Measurements from ENCODE around the gene GLS.
"Not testable (repeated sequence)": the region's sequence is repeated elsewhere in the genome, so short reads cannot be mapped to it uniquely, and the experiment has no call there.

Gene GLS

DNA sequence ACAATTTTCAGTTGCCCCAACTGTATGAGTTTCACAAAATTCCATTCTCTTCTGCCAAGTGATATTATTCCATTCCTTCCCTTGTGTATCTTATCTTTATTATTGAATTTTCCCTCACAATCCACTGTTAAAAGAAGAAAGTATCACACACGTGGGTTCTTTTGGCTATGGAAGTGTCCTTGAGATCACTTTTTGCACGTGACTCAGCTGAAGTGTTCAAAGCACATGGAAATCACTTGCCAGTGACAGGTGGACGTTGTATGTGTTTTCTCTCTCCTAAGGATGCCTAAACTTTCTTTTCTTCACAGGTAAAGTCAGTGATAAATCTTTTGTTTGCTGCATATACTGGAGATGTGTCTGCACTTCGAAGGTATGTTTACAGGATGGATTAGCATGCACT lies 72.6 kb downstream of the GLS start:
- H3K4me3 ChIP-seq (replicated peaks; ENCODE audit: insufficient read depth, low read length): no peak overlapping the region
- no peaks in the 10 kb centered on the region for H3K27me3 ChIP-seq (ENCODE audit: insufficient read depth, poor library complexity, severe bottlenecking)
- no peak overlapping the region for H3K27ac ChIP-seq (replicated peaks)
- TF ChIP-seq GABPA (IDR thresholded peaks at IDR 0.05; ENCODE audit: low read depth) (no peak), SPI1 (IDR thresholded peaks at IDR 0.05; ENCODE audit: borderline replicate concordance, low read depth) (no peak), POLR2AphosphoS5 (IDR thresholded peaks at IDR 0.05; ENCODE audit: low read depth) (no peak)
- TF ChIP-seq, protein P1, sequence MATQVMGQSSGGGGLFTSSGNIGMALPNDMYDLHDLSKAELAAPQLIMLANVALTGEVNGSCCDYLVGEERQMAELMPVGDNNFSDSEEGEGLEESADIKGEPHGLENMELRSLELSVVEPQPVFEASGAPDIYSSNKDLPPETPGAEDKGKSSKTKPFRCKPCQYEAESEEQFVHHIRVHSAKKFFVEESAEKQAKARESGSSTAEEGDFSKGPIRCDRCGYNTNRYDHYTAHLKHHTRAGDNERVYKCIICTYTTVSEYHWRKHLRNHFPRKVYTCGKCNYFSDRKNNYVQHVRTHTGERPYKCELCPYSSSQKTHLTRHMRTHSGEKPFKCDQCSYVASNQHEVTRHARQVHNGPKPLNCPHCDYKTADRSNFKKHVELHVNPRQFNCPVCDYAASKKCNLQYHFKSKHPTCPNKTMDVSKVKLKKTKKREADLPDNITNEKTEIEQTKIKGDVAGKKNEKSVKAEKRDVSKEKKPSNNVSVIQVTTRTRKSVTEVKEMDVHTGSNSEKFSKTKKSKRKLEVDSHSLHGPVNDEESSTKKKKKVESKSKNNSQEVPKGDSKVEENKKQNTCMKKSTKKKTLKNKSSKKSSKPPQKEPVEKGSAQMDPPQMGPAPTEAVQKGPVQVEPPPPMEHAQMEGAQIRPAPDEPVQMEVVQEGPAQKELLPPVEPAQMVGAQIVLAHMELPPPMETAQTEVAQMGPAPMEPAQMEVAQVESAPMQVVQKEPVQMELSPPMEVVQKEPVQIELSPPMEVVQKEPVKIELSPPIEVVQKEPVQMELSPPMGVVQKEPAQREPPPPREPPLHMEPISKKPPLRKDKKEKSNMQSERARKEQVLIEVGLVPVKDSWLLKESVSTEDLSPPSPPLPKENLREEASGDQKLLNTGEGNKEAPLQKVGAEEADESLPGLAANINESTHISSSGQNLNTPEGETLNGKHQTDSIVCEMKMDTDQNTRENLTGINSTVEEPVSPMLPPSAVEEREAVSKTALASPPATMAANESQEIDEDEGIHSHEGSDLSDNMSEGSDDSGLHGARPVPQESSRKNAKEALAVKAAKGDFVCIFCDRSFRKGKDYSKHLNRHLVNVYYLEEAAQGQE (IDR thresholded peaks at IDR 0.05; ENCODE audit: insufficient replicate concordance, low read depth): no peak
- TF ChIP-seq, protein P2, sequence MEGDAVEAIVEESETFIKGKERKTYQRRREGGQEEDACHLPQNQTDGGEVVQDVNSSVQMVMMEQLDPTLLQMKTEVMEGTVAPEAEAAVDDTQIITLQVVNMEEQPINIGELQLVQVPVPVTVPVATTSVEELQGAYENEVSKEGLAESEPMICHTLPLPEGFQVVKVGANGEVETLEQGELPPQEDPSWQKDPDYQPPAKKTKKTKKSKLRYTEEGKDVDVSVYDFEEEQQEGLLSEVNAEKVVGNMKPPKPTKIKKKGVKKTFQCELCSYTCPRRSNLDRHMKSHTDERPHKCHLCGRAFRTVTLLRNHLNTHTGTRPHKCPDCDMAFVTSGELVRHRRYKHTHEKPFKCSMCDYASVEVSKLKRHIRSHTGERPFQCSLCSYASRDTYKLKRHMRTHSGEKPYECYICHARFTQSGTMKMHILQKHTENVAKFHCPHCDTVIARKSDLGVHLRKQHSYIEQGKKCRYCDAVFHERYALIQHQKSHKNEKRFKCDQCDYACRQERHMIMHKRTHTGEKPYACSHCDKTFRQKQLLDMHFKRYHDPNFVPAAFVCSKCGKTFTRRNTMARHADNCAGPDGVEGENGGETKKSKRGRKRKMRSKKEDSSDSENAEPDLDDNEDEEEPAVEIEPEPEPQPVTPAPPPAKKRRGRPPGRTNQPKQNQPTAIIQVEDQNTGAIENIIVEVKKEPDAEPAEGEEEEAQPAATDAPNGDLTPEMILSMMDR (IDR thresholded peaks at IDR 0.05; ENCODE audit: insufficient read depth, low read length): no peak
- no peak for DNase-seq (ENCODE audit: low read depth in 1 of 2, low spot score in 1 of 2)

DNA sequence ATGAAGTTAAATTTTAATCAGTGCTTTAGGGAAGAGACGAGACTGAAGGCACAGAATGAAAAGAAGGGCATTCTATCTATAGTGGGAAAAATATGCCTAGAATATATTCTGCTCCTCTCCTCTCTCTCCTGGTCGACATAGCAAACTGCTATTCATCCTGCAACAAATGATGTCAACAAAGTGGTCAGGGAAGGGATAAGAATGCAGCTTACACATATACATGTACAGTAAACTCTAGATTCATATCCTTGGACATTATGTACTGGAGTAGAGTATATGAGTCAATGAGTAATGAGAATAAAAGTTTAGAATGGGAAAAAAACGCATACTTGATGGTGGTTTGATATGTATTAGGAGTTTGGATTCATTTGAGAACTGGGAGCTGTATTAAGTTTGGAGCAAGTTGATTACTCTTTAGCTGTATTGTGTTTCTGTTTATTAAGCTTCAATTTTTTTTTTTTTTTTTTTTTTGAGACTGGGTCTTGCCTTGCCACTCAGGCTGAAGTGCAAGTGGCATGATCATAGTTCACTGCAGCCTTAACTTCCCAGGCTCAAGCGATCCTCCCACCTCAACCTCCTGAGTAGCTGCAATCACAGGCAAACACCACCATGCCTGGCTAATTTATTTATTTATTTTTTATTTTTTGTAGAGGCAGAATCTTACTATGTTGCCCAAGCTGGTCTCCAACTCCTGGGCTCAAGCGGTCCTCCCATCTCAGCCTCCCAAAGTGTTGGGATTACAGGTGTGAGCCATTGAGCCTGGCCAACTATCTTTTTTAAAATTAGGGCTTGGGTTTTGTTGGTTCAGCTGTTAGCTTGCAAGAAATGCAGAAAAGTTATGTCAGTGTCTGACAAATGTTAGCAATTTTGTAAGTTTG lies 79.5 kb downstream of the GLS start:
- H3K4me3 ChIP-seq (replicated peaks; ENCODE audit: insufficient read depth, low read length): no peak overlapping the region
- no peak for TF ChIP-seq POLR2AphosphoS5 (IDR thresholded peaks at IDR 0.05; ENCODE audit: low read depth)
- TF ChIP-seq, protein P1 (IDR thresholded peaks at IDR 0.05; ENCODE audit: insufficient replicate concordance, low read depth): no peak
- TF ChIP-seq SPI1 (IDR thresholded peaks at IDR 0.05; ENCODE audit: borderline replicate concordance, low read depth): no peak
- no peak for TF ChIP-seq GABPA (IDR thresholded peaks at IDR 0.05; ENCODE audit: low read depth)
- TF ChIP-seq, protein P2 (IDR thresholded peaks at IDR 0.05; ENCODE audit: insufficient read depth, low read length): no peak
- no peak overlapping the region for H3K27ac ChIP-seq (replicated peaks)
- H3K27me3 ChIP-seq (ENCODE audit: insufficient read depth, poor library complexity, severe bottlenecking): no peaks in the 10 kb centered on the region
- DNase-seq (ENCODE audit: low read depth in 1 of 2, low spot score in 1 of 2): no peak

DNA sequence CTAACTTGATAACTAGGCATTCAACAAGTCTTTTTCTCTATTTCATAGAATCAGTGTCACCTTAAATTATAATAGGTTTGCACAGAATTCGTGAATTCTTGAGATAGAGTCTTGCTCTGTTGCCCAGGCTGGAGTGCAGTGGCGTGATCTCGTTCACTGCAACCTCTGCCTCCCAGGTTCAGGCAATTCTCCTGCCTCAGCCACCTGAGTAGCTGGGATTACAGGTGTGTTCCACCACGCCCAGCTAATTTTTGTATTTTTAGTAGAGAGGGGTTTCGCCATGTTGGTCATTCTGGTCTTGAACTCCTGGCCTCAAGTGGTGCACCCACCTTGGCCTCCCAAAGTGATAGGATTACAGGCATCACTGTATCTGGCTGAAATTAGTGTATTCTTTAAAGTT lies 80.5 kb downstream of the GLS start:
- not testable (repeated sequence) for DNase-seq (ENCODE audit: low read depth in 1 of 2, low spot score in 1 of 2); H3K27me3 ChIP-seq (ENCODE audit: insufficient read depth, poor library complexity, severe bottlenecking); H3K4me3 ChIP-seq (replicated peaks; ENCODE audit: insufficient read depth, low read length); H3K27ac ChIP-seq (replicated peaks)

DNA sequence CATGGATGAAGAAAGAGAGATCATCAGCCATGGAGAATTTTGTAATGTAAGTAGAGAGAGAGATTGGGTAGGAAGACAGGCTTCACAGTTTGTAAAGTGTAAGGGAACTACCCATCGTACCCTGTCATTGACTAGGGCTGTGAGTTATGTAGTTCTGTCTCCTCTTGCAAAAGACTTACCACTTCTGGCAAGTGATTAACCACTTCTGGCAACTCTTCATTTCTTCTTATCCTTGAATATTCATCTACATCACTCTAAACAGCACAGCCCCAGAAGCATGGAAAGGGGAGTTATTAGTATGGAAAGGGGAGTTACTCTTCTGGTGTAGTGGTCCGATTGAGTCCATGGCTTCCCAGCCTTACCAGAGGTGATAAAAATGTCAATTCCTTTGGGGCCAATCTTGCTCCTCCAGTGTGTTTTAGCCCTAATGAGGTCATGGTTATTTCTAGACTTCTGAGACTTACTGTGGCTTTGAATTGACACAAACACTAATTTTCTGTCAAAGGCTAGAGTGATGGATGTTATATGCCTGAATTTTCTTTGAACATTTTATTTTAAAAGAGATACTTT lies 81.4 kb downstream of the GLS start:
- Histone ChIP-seq H3K27me3 (ENCODE audit: insufficient read depth, poor library complexity, severe bottlenecking) (no peaks in the 10 kb centered on the region), H3K4me3 (replicated peaks; ENCODE audit: insufficient read depth, low read length) (no peak overlapping the region), H3K27ac (replicated peaks) (no peak overlapping the region)
- no peak for DNase-seq (ENCODE audit: low read depth in 1 of 2, low spot score in 1 of 2)
- TF ChIP-seq GABPA (IDR thresholded peaks at IDR 0.05; ENCODE audit: low read depth): no peak
- TF ChIP-seq POLR2AphosphoS5 (IDR thresholded peaks at IDR 0.05; ENCODE audit: low read depth): no peak
- TF ChIP-seq, protein P1 (IDR thresholded peaks at IDR 0.05; ENCODE audit: insufficient replicate concordance, low read depth): no peak
- TF ChIP-seq, protein P2 (IDR thresholded peaks at IDR 0.05; ENCODE audit: insufficient read depth, low read length): no peak
- TF ChIP-seq SPI1 (IDR thresholded peaks at IDR 0.05; ENCODE audit: borderline replicate concordance, low read depth): no peak
